Measurements from ENCODE around the gene FIP1L1.

- TF ChIP-seq, protein P1, sequence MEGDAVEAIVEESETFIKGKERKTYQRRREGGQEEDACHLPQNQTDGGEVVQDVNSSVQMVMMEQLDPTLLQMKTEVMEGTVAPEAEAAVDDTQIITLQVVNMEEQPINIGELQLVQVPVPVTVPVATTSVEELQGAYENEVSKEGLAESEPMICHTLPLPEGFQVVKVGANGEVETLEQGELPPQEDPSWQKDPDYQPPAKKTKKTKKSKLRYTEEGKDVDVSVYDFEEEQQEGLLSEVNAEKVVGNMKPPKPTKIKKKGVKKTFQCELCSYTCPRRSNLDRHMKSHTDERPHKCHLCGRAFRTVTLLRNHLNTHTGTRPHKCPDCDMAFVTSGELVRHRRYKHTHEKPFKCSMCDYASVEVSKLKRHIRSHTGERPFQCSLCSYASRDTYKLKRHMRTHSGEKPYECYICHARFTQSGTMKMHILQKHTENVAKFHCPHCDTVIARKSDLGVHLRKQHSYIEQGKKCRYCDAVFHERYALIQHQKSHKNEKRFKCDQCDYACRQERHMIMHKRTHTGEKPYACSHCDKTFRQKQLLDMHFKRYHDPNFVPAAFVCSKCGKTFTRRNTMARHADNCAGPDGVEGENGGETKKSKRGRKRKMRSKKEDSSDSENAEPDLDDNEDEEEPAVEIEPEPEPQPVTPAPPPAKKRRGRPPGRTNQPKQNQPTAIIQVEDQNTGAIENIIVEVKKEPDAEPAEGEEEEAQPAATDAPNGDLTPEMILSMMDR (IDR thresholded peaks at IDR 0.05), result no peak
- TF ChIP-seq RCOR1 (IDR thresholded peaks at IDR 0.05; ENCODE audit: low read depth, low read length) (no peak), BHLHE40 (IDR thresholded peaks at IDR 0.05; ENCODE audit: low read depth, low read length) (no peak), SREBF2 (IDR thresholded peaks at IDR 0.05) (no peak), EHMT2 (IDR thresholded peaks at IDR 0.05; ENCODE audit: low read depth) (no peak), REST (IDR thresholded peaks at IDR 0.05) (no peak), SMC3 (IDR thresholded peaks at IDR 0.05) (no peak), HOXB13 (CRISPR knock-in tag; IDR thresholded peaks at IDR 0.05; ENCODE audit: low read depth) (no peak), CBX8 (IDR thresholded peaks at IDR 0.05) (no peak)
Observed at GRCh38 chr4:53455766-53456165, 78.3 kb downstream of the FIP1L1 start.
